GM19395 (cell line): Measurements from ENCODE around the gene DOP1B.

Experiments used
- ATAC-seq: cut with Tn5 transposase; IDR thresholded peaks from one replicate; pipeline ENCODE4 v1.9.1; 2021; ENCODE audit warnings: mild to moderate bottlenecking, moderate library complexity; ENCODE audit not compliant: unreplicated experiment

DOP1B gene

DNA sequence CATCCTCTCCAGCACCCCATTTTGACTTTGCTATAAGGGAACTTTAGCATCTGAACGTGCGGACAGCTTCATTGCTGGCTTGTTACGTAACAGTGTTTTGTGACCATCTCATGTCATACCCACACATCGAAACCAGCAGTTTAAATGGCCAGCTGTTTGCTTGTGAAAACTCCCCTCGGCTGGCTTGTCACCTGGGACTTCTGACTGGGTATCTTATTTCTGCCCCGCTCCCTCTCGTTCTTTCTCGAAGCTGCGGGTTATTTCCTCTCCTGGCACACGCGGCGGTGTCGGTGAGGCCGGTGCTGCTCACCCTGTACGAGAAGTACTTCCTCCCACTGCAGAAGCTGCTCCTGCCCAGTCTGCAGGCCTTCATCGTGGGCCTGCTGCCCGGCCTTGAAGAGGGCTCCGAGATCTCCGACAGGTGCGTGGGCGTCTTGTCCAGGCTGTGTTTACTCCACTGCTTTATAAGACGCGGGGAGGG, 43.5 kb downstream of the DOP1B start:
- ATAC-seq: no peak

- ATAC-seq: no peak
Observed at GRCh38 chr21:36202726-36203602, 46.3 kb downstream of the DOP1B start.

GRCh38 chr21:36203603-36203889, 46.9 kb downstream of the DOP1B start:
- ATAC-seq: no peak

DNA sequence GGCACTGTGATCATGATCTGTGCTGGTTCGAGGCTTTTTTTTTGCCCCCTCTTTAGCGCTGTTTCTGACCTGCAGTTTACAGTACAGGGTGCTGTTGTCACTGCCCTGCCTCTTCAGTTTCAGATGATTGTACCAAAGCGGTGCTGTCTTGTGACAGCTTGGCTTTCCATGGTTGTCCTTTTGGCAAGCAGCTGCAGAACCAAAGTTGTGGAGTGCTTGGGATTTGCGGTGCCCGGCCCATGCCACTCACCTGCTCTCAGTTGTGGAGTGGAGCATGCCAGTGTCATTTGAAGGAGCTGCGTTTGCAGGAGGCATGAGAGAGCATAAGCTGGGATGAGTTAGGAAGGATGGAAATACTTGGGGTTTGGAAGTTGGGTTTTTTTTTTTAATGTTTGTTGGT, 48.4 kb downstream of the DOP1B start:
- no peak for ATAC-seq

GRCh38 chr21:36205962-36206361, 49.3 kb downstream of the DOP1B start:
- no peak for ATAC-seq
